Stomach smooth muscle (tissue), 2 donors: ENCODE results near the gene GAREM1.

ENCODE experiments used
- H3K27ac ChIP-seq: one replicate; pipeline ENCODE4 v1.7.0; 2013; ENCODE audit warnings: mild to moderate bottlenecking, low read length, inconsistent platforms
- H3K27me3 ChIP-seq, 2 donors: one replicate each; pipeline ENCODE4 v1.7.0; 2013; ENCODE audit warnings: low read length in 2 of 2; ENCODE audit not compliant: insufficient read depth in 2 of 2, control insufficient read depth in 1 of 2
- H3K36me3 ChIP-seq, 2 donors: one replicate each; pipeline ENCODE4 v1.7.0; 2013; ENCODE audit warnings: low read length in 2 of 2; ENCODE audit not compliant: control insufficient read depth in 2 of 2, insufficient read depth in 2 of 2
- H3K4me1 ChIP-seq: one replicate; pipeline ENCODE4 v1.7.0; 2013; ENCODE audit warnings: low read length; ENCODE audit not compliant: control insufficient read depth, insufficient read depth
- H3K4me3 ChIP-seq, 2 donors: one replicate each; pipeline ENCODE4 v1.7.0; 2013; ENCODE audit warnings: low read length in 2 of 2
- H3K9ac ChIP-seq, 2 donors: one replicate each; pipeline ENCODE4 v1.7.0; 2013; ENCODE audit warnings: low read length in 2 of 2, mild to moderate bottlenecking in 1 of 2
- H3K9me3 ChIP-seq, 2 donors: one replicate each; pipeline ENCODE4 v1.7.0; 2013; ENCODE audit warnings: low read length in 2 of 2; ENCODE audit not compliant: control insufficient read depth in 2 of 2
- donor health status: healthy.
- donor health status: Pancreatic carcinoma.

GAREM1 gene

GRCh38 chr18:32261003-32261402 is 209.7 kb downstream of the GAREM1 start:
- Histone ChIP-seq H3K27ac (no peak overlapping the region), H3K9ac (no peak overlapping the region), H3K4me1 (no peaks in the 10 kb centered on the region), H3K9me3 (no peaks in the 10 kb centered on the region), H3K27me3 (no peaks in the 10 kb centered on the region), H3K4me3 (no peak overlapping the region), H3K36me3 (no peaks in the 10 kb centered on the region)

GRCh38 chr18:32259553-32259952 is 211.1 kb downstream of the GAREM1 start:
- H3K27ac ChIP-seq: no peak overlapping the region
- no peaks in the 10 kb centered on the region for H3K4me1 ChIP-seq

GRCh38 chr18:32258558-32259204 is 212.0 kb downstream of the GAREM1 start:
- Histone ChIP-seq H3K9ac (no peak overlapping the region), H3K9me3 (no peaks in the 10 kb centered on the region), H3K27me3 (peaks cover 0 to 2% of the 10 kb centered on the region in 2 donors), H3K4me3 (no peak overlapping the region), H3K27ac (no peak overlapping the region), H3K4me1 (no peaks in the 10 kb centered on the region), H3K36me3 (no peaks in the 10 kb centered on the region)

More at GRCh38 chr18:32259553-32259952, 211.1 kb downstream of the GAREM1 start:
- H3K27me3 ChIP-seq: peaks cover 0 to 2% of the 10 kb centered on the region in 2 donors
- H3K36me3 ChIP-seq: no peaks in the 10 kb centered on the region
- no peak overlapping the region for H3K9ac ChIP-seq
- no peak overlapping the region for H3K4me3 ChIP-seq
- no peaks in the 10 kb centered on the region for H3K9me3 ChIP-seq

- H3K4me3 ChIP-seq: no peak overlapping the region
- H3K36me3 ChIP-seq: no peaks in the 10 kb centered on the region
- no peaks in the 10 kb centered on the region for H3K4me1 ChIP-seq
- H3K9ac ChIP-seq: no peak overlapping the region
- peaks cover 0 to 2% of the 10 kb centered on the region in 2 donors for H3K27me3 ChIP-seq
- H3K9me3 ChIP-seq: no peaks in the 10 kb centered on the region
- no peak overlapping the region for H3K27ac ChIP-seq
Measured at GRCh38 chr18:32258148-32258547, 212.5 kb downstream of the GAREM1 start.

GRCh38 chr18:32257084-32257785 is 213.4 kb downstream of the GAREM1 start:
- Histone ChIP-seq H3K4me1 (no peaks in the 10 kb centered on the region), H3K9ac (no peak overlapping the region), H3K36me3 (no peaks in the 10 kb centered on the region), H3K27me3 (peaks cover 0 to 2% of the 10 kb centered on the region in 2 donors), H3K9me3 (no peaks in the 10 kb centered on the region), H3K27ac (no peak overlapping the region), H3K4me3 (no peak overlapping the region)

GRCh38 chr18:32255570-32255969 is 215.1 kb downstream of the GAREM1 start:
- Histone ChIP-seq H3K36me3 (no peaks in the 10 kb centered on the region), H3K4me3 (no peak overlapping the region), H3K9me3 (no peaks in the 10 kb centered on the region), H3K27ac (no peak overlapping the region), H3K9ac (no peak overlapping the region), H3K27me3 (peaks cover 0 to 2% of the 10 kb centered on the region in 2 donors), H3K4me1 (no peaks in the 10 kb centered on the region)

- no peak overlapping the region for H3K27ac ChIP-seq
- H3K27me3 ChIP-seq: peaks cover 0 to 2% of the 10 kb centered on the region in 2 donors
- H3K4me1 ChIP-seq: no peaks in the 10 kb centered on the region
- no peak overlapping the region for H3K4me3 ChIP-seq
- H3K9me3 ChIP-seq: no peaks in the 10 kb centered on the region
- H3K36me3 ChIP-seq: no peaks in the 10 kb centered on the region
- H3K9ac ChIP-seq: no peak overlapping the region
Measured at GRCh38 chr18:32252141-32252860, 218.4 kb downstream of the GAREM1 start.

GRCh38 chr18:32251466-32251865 is 219.2 kb downstream of the GAREM1 start:
- Histone ChIP-seq H3K27ac (no peak overlapping the region), H3K9me3 (no peaks in the 10 kb centered on the region), H3K27me3 (peaks cover 0 to 2% of the 10 kb centered on the region in 2 donors), H3K36me3 (no peaks in the 10 kb centered on the region), H3K4me3 (no peak overlapping the region), H3K9ac (no peak overlapping the region), H3K4me1 (no peaks in the 10 kb centered on the region)

GRCh38 chr18:32249147-32249929 is 221.3 kb downstream of the GAREM1 start:
- H3K9ac ChIP-seq: no peak overlapping the region
- no peaks in the 10 kb centered on the region for H3K27me3 ChIP-seq
- H3K36me3 ChIP-seq: no peaks in the 10 kb centered on the region
- H3K27ac ChIP-seq: no peak overlapping the region
- H3K4me3 ChIP-seq: no peak overlapping the region
- no peaks in the 10 kb centered on the region for H3K4me1 ChIP-seq
- H3K9me3 ChIP-seq: no peaks in the 10 kb centered on the region

- H3K4me3 ChIP-seq: no peak overlapping the region
- H3K4me1 ChIP-seq: no peaks in the 10 kb centered on the region
- no peak overlapping the region for H3K9ac ChIP-seq
- no peaks in the 10 kb centered on the region for H3K27me3 ChIP-seq
- no peaks in the 10 kb centered on the region for H3K9me3 ChIP-seq
- H3K27ac ChIP-seq: no peak overlapping the region
- no peaks in the 10 kb centered on the region for H3K36me3 ChIP-seq
Measured at GRCh38 chr18:32244881-32245280, 225.8 kb downstream of the GAREM1 start.
